Neural cell (in vitro differentiated cells): ENCODE measurements around the gene TBL1X. TPM values are rescaled to one million over a fixed set of nuclear protein-coding genes. Genes with fewer than 3 reads are reported as not detected.
"Not testable (repeated sequence)": the region's sequence is repeated elsewhere in the genome, so short reads cannot be mapped to it uniquely, and the experiment has no call there.

Source experiments
- H2AFZ ChIP-seq: fragments of 200-600, 300-800 bp; sonication (generic), shearing (Covaris generic); 2 replicates; pipeline ENCODE4 v1.6.0; 2014; ENCODE audit warnings: low read depth, mild to moderate bottlenecking, antibody characterized with exemption, low read length, moderate library complexity
- H3F3A ChIP-seq: fragments of 200-600 bp; shearing (Covaris generic); 2 replicates; pipeline ENCODE4 v1.6.1; 2016; ENCODE audit warnings: mild to moderate bottlenecking, moderate library complexity, mixed read lengths, antibody characterized with exemption, low read length; ENCODE audit not compliant: insufficient read depth, poor library complexity, severe bottlenecking
- H3K27ac ChIP-seq: fragments of 200-600, 300-800 bp; sonication (generic), shearing (Covaris generic); 2 replicates; pipeline ENCODE4 v1.5.1; 2014; ENCODE audit warnings: mild to moderate bottlenecking, low read length, moderate library complexity
- H3K27me3 ChIP-seq: fragments of 300-800, 200-600 bp; sonication (generic), shearing (Covaris generic); 2 replicates; pipeline ENCODE4 v1.6.0; 2014; ENCODE audit warnings: mild to moderate bottlenecking, low read depth, low read length, moderate library complexity; ENCODE audit not compliant: insufficient read depth
- H3K36me3 ChIP-seq: fragments of 300-800, 200-600 bp; sonication (generic), shearing (Covaris generic); 2 replicates; pipeline ENCODE4 v1.5.1; 2014; ENCODE audit warnings: mild to moderate bottlenecking, antibody characterized with exemption, low read length, moderate library complexity; ENCODE audit not compliant: insufficient read depth
- H3K4me2 ChIP-seq: fragments of 300-800, 200-600 bp; sonication (generic), shearing (Covaris generic); 2 replicates; pipeline ENCODE4 v1.6.0; 2014; ENCODE audit warnings: mild to moderate bottlenecking, low read length
- H3K4me3 ChIP-seq: fragments of 300-800, 200-600 bp; sonication (generic), shearing (Covaris generic); 2 replicates; pipeline ENCODE4 v1.5.1; 2014; ENCODE audit warnings: mild to moderate bottlenecking, low read length, moderate library complexity
- H3K79me2 ChIP-seq: fragments of 200-600 bp; shearing (Covaris generic); replicated peaks from 2 replicates; pipeline ENCODE4 v1.6.0; 2014; ENCODE audit warnings: mild to moderate bottlenecking, low read length, moderate library complexity; ENCODE audit not compliant: insufficient read depth
- H3K9ac ChIP-seq: fragments of 300-800, 200-600 bp; sonication (generic), shearing (Covaris generic); 2 replicates; pipeline ENCODE4 v1.6.1; 2016; ENCODE audit warnings: mild to moderate bottlenecking, low read length, mixed read lengths
- H3K9me2 ChIP-seq: fragments of 200-600 bp; shearing (Covaris generic); 2 replicates; pipeline ENCODE4 v1.6.1; 2016; ENCODE audit warnings: mild to moderate bottlenecking, low read length, mixed read lengths; ENCODE audit not compliant: insufficient read depth
- H3K9me3 ChIP-seq: fragments of 200-600, 300-800 bp; sonication (generic), shearing (Covaris generic); 2 replicates; pipeline ENCODE4 v1.6.1; 2016; ENCODE audit warnings: mild to moderate bottlenecking, mixed run types, low read length, moderate library complexity, mixed read lengths
- H4K20me1 ChIP-seq: fragments of 200-600 bp; shearing (Covaris generic); 2 replicates; pipeline ENCODE4 v1.6.1; 2016; ENCODE audit warnings: mild to moderate bottlenecking, mixed run types; ENCODE audit not compliant: insufficient read depth
- CTCF ChIP-seq: fragments of 450-650 bp; IDR thresholded peaks from 2 replicates; pipeline ENCODE4 v1.5.1; 2014; ENCODE audit warnings: antibody characterized with exemption, mild to moderate bottlenecking, moderate library complexity; ENCODE audit not compliant: poor library complexity, severe bottlenecking
- EP300 ChIP-seq: fragments of 450-650 bp; conservative IDR thresholded peaks from 2 replicates; pipeline ENCODE4 v1.6.1; 2014; ENCODE audit warnings: antibody characterized with exemption, mild to moderate bottlenecking, moderate library complexity; ENCODE audit not compliant: poor library complexity, severe bottlenecking
- EZH2 ChIP-seq: fragments of 200-600, 300-800 bp; shearing (Covaris generic), sonication (generic); IDR thresholded peaks from 2 replicates; pipeline ENCODE4 v1.6.1; 2014; ENCODE audit warnings: antibody characterized with exemption, low read length, borderline replicate concordance, mild to moderate bottlenecking; ENCODE audit not compliant: insufficient read depth, poor library complexity, severe bottlenecking
- MXI1 ChIP-seq: fragments of 450-650 bp; conservative IDR thresholded peaks from 2 replicates; pipeline ENCODE4 v1.6.1; 2014; ENCODE audit warnings: antibody characterized with exemption, mild to moderate bottlenecking; ENCODE audit not compliant: poor library complexity, severe bottlenecking
- POLR2AphosphoS5 ChIP-seq: IDR thresholded peaks from 2 replicates; pipeline ENCODE4 v1.6.1; 2012
- RAD21 ChIP-seq: fragments of 450-650 bp; conservative IDR thresholded peaks from 2 replicates; pipeline ENCODE4 v1.6.1; 2014; ENCODE audit warnings: antibody characterized with exemption, mild to moderate bottlenecking, moderate library complexity
- REST ChIP-seq: IDR thresholded peaks from 2 replicates; pipeline ENCODE4 v1.6.1; 2012; ENCODE audit warnings: borderline replicate concordance
- SMC3 ChIP-seq: fragments of 450-650 bp; conservative IDR thresholded peaks from 2 replicates; pipeline ENCODE4 v1.6.1; 2014; ENCODE audit warnings: antibody characterized with exemption, mild to moderate bottlenecking, moderate library complexity; ENCODE audit not compliant: poor library complexity
- TAF1 ChIP-seq: IDR thresholded peaks from 2 replicates; pipeline ENCODE4 v1.6.1; 2012; ENCODE audit warnings: low read depth
- polyA plus RNA-seq: library from polyadenylated mRNA; depleted of rRNA; stranded (reverse); fragments of >200 nt; gene quantifications from 2 replicates; pipeline ENCODE4 v1.2.3, GENCODE V29; 2014

TBL1X gene
- polyA plus RNA-seq, 1 donor from 2014 or later, result 2.2 TPM

- Histone ChIP-seq H3K9me2 (no peaks in the 10 kb centered on the region), H3K36me3 (no peaks in the 10 kb centered on the region), H3K27me3 (no peaks in the 10 kb centered on the region), H3K27ac (no peak overlapping the region), H3F3A (no peaks in the 10 kb centered on the region), H3K79me2 (no peaks in the 10 kb centered on the region), H2AFZ (no peak overlapping the region), H3K9me3 (no peaks in the 10 kb centered on the region), H3K9ac (no peak overlapping the region), H4K20me1 (no peaks in the 10 kb centered on the region), H3K4me3 (no peak overlapping the region), H3K4me2 (no peak overlapping the region)
- TF ChIP-seq POLR2AphosphoS5 (no peak), MXI1 (no peak), CTCF (no peak)
These were observed 30.8 kb upstream of the TBL1X start for GRCh38 chrX:9434051-9434550.

GRCh38 chrX:9435086-9435485 lies 29.8 kb upstream of the TBL1X start:
- H3K9me2 ChIP-seq, H3K36me3 ChIP-seq, H3K27me3 ChIP-seq, H4K20me1 ChIP-seq, H3K79me2 ChIP-seq, H3K4me2 ChIP-seq, H3K27ac ChIP-seq, H3F3A ChIP-seq, H3K9ac ChIP-seq, H3K9me3 ChIP-seq, H3K4me3 ChIP-seq, H2AFZ ChIP-seq: not testable (repeated sequence)

GRCh38 chrX:9436812-9437211 lies 28.0 kb upstream of the TBL1X start:
- Histone ChIP-seq H2AFZ (no peak overlapping the region), H3K36me3 (no peaks in the 10 kb centered on the region), H4K20me1 (no peaks in the 10 kb centered on the region), H3F3A (no peaks in the 10 kb centered on the region), H3K4me2 (no peak overlapping the region), H3K79me2 (no peaks in the 10 kb centered on the region), H3K9me2 (no peaks in the 10 kb centered on the region), H3K27ac (no peak overlapping the region), H3K4me3 (no peak overlapping the region), H3K9ac (no peak overlapping the region), H3K9me3 (no peaks in the 10 kb centered on the region), H3K27me3 (no peaks in the 10 kb centered on the region)
- no peak for TF ChIP-seq RAD21
- TF ChIP-seq EP300, result no peak
- no peak for TF ChIP-seq REST
- TF ChIP-seq EZH2, result no peak
- no peak for TF ChIP-seq CTCF
- TF ChIP-seq SMC3, result no peak
- no peak for TF ChIP-seq MXI1
- no peak for TF ChIP-seq TAF1
- TF ChIP-seq POLR2AphosphoS5, result no peak
